GM12878 (cell line): ENCODE measurements around the gene YPEL2. TPM values are rescaled to one million over a fixed set of nuclear protein-coding genes. Genes with fewer than 3 reads are reported as not detected.

Source experiments
- ATAC-seq: fragments of 200-7000 bp; cut with Tn5 transposase; 3 replicates; pipeline ENCODE4 v1.9.1; 2020; ENCODE audit warnings: mild to moderate bottlenecking, moderate library complexity
- BruUV-seq: library from RNA; stranded (reverse); fragments of 400-500 nt; replicated peaks from 2 replicates; lab custom pipeline; 2021; lab: Mats Ljungman, UMichigan
- CTCF ChIA-PET: fragments of 300-600 bp; sonication (Branson Sonifier 250); formaldehyde crosslinking; extraction: SDS; loops from one replicate; lab custom pipeline; 2021; ENCODE audit warnings: inconsistent platforms; lab: Yijun Ruan, JAX
- POLR2A ChIA-PET: fragments of 350-600 bp; formaldehyde crosslinking; extraction: SDS; loops from one replicate; lab custom pipeline; 2021; ENCODE audit warnings: inconsistent platforms; lab: Charles Lee
- RAD21 ChIA-PET: fragments of 300-600 bp; sonication (Branson Sonifier 250); formaldehyde crosslinking; loops from one replicate; lab custom pipeline; 2023; ENCODE audit warnings: antibody characterized with exemption; ENCODE audit not compliant: unreplicated experiment; lab: Charles Lee
- SMC1A ChIA-PET: fragments of 300-600 bp; sonication (Branson Sonifier 250); formaldehyde crosslinking; loops from one replicate; lab custom pipeline; 2023; ENCODE audit not compliant: unreplicated experiment, uncharacterized antibody; lab: Charles Lee
- DNase-seq: peaks from one replicate; pipeline ENCODE4 v3.0.0-alpha.2; 2011; ENCODE audit warnings: low read depth, low spot score
- FAIRE-seq: peaks from 3 replicates; lab custom pipeline; 2011; peaks lifted over from hg19 to GRCh38; lab: Jason Lieb, UNC
- H2AFZ ChIP-seq: 2 replicates; pipeline ENCODE4 v1.6.0; 2011; ENCODE audit warnings: low read depth, low read length, control low read depth; ENCODE audit not compliant: control insufficient read depth
- H3K27ac ChIP-seq: 2 replicates; pipeline ENCODE4 v1.5.1; 2011; ENCODE audit warnings: control low read depth; ENCODE audit not compliant: control insufficient read depth, insufficient read depth
- H3K27me3 ChIP-seq, 2 experiments: replicated peaks in 1 of 2; 2 replicates each; pipeline versions ENCODE4 v1.6.0 to v1.6.1; 2011; ENCODE audit warnings: low read length in 1 of 2; ENCODE audit not compliant: control insufficient read depth in 2 of 2, insufficient read depth in 2 of 2
- H3K36me3 ChIP-seq, 2 experiments: 2 replicates each; pipeline ENCODE4 v1.5.1; 2011; ENCODE audit warnings: low read length in 1 of 2; ENCODE audit not compliant: control insufficient read depth in 2 of 2, insufficient read depth in 2 of 2
- H3K4me1 ChIP-seq: 2 replicates; pipeline ENCODE4 v1.6.1; 2011; ENCODE audit warnings: mild to moderate bottlenecking, low read length, moderate library complexity, mixed read lengths; ENCODE audit not compliant: control insufficient read depth, insufficient read depth
- H3K4me2 ChIP-seq: 2 replicates; pipeline ENCODE4 v1.6.0; 2011; ENCODE audit warnings: control low read depth; ENCODE audit not compliant: control insufficient read depth, insufficient read depth
- H3K4me3 ChIP-seq: fragments of 200-600 bp; sonication (generic); 2 replicates; pipeline ENCODE4 v1.5.1; 2016
- H3K79me2 ChIP-seq: 2 replicates; pipeline ENCODE4 v1.6.0; 2011; ENCODE audit warnings: low read length; ENCODE audit not compliant: control insufficient read depth, insufficient read depth
- H3K9ac ChIP-seq: 2 replicates; pipeline ENCODE4 v1.8.0; 2011; ENCODE audit warnings: low read length, control low read depth, mixed read lengths; ENCODE audit not compliant: control insufficient read depth, insufficient read depth
- H3K9me3 ChIP-seq: replicated peaks from 3 replicates; pipeline ENCODE4 v1.5.1; 2011; ENCODE audit warnings: mild to moderate bottlenecking, low read length; ENCODE audit not compliant: control insufficient read depth, insufficient read depth
- H4K20me1 ChIP-seq: 2 replicates; pipeline ENCODE4 v1.6.0; 2011; ENCODE audit not compliant: control insufficient read depth, insufficient read depth
- ASH2L ChIP-seq: fragments of 300-600, 200-600 bp; sonication (generic); IDR thresholded peaks from 2 replicates; pipeline ENCODE4 v1.6.1; 2017; ENCODE audit warnings: low read depth, mild to moderate bottlenecking, borderline replicate concordance
- ATF7 ChIP-seq: fragments of 450-650 bp; IDR thresholded peaks from 2 replicates; pipeline ENCODE4 v1.6.1; 2016; ENCODE audit warnings: low read depth, mild to moderate bottlenecking
- CTCF ChIP-seq, 3 experiments: IDR thresholded peaks in 2 of 3; conservative IDR thresholded peaks in 1 of 3; 2 replicates each; pipeline ENCODE4 v1.5.1; 2011; ENCODE audit warnings: low read depth in 3 of 3, low read length in 3 of 3, mild to moderate bottlenecking in 3 of 3, control low read depth in 2 of 3, moderate library complexity in 2 of 3, inconsistent platforms in 1 of 3, mixed read lengths in 1 of 3; ENCODE audit not compliant: control insufficient read depth in 2 of 3, insufficient read depth in 1 of 3; ENCODE audit errors: extremely low read depth in 1 of 3
- EED ChIP-seq: sonication (generic); IDR thresholded peaks from 2 replicates; pipeline ENCODE4 v1.6.1; 2016; ENCODE audit warnings: antibody characterized with exemption, low read depth
- FOS ChIP-seq: IDR thresholded peaks from 3 replicates; pipeline ENCODE4 v1.6.1; 2011; ENCODE audit warnings: borderline replicate concordance; ENCODE audit not compliant: insufficient read length; ENCODE audit errors: extremely low read depth
- GABPA ChIP-seq: IDR thresholded peaks from 2 replicates; pipeline ENCODE4 v1.6.1; 2014; ENCODE audit warnings: antibody characterized with exemption, low read depth, mild to moderate bottlenecking, inconsistent platforms
- HDGF ChIP-seq: fragments of 450-650 bp; IDR thresholded peaks from 2 replicates; pipeline ENCODE4 v1.6.1; 2016; ENCODE audit warnings: antibody characterized with exemption
- IKZF2 ChIP-seq, 2 experiments: fragments of 450-650 bp; IDR thresholded peaks; 2 replicates each; pipeline ENCODE4 v1.6.1; 2017; ENCODE audit warnings: mild to moderate bottlenecking in 2 of 2, moderate library complexity in 2 of 2
- MEF2A ChIP-seq: IDR thresholded peaks from 2 replicates; pipeline ENCODE4 v1.6.1; 2011; ENCODE audit warnings: low read depth, mild to moderate bottlenecking, low read length, moderate library complexity; ENCODE audit not compliant: insufficient read depth
- MTA3 ChIP-seq: IDR thresholded peaks from 2 replicates; pipeline ENCODE4 v1.6.1; 2012; ENCODE audit warnings: low read length, inconsistent platforms, borderline replicate concordance
- NKRF ChIP-seq: fragments of 450-650 bp; conservative IDR thresholded peaks from 2 replicates; pipeline ENCODE4 v1.6.1; 2017; ENCODE audit warnings: mild to moderate bottlenecking, moderate library complexity
- NR2C1 ChIP-seq: fragments of 450-650 bp; IDR thresholded peaks from 2 replicates; pipeline ENCODE4 v1.6.1; 2017; ENCODE audit warnings: antibody characterized with exemption, mild to moderate bottlenecking, moderate library complexity
- SREBF2 ChIP-seq: IDR thresholded peaks from 2 replicates; pipeline ENCODE4 v1.6.1; 2012; ENCODE audit warnings: mild to moderate bottlenecking, low read length
- STAT1 ChIP-seq: fragments of 450-650 bp; conservative IDR thresholded peaks from 2 replicates; pipeline ENCODE4 v1.6.1; 2014; ENCODE audit warnings: antibody characterized with exemption, mild to moderate bottlenecking
- ZBTB11 ChIP-seq: fragments of 450-650 bp; formaldehyde crosslinking; IDR thresholded peaks from 2 replicates; pipeline ENCODE4 v1.5.0; 2022; ENCODE audit warnings: mild to moderate bottlenecking, missing genetic modification characterization
- ZNF24 ChIP-seq: fragments of 450-650 bp; IDR thresholded peaks from 2 replicates; pipeline ENCODE4 v1.6.1; 2017; ENCODE audit warnings: antibody characterized with exemption, mild to moderate bottlenecking
- WGBS: methylation state at CpG from one replicate; pipeline ENCODE4 v1.1.6; 2016; ENCODE audit warnings: low lambda C conversion rate; ENCODE audit not compliant: insufficient replicate concordance, insufficient coverage; ENCODE audit errors: missing lambda C conversion rate; 5-methylcytosine and 5-hydroxymethylcytosine counted together
- in situ Hi-C: fragments of 300-500 bp; cut with MboI; formaldehyde crosslinking; loops from 9 replicates; pipeline ENCODE4 v1.14.3; 2018; ENCODE audit warnings: mixed read lengths
- intact Hi-C: fragments of 100-400 bp; cut with micrococcal nuclease; formaldehyde crosslinking; loops from one replicate; pipeline ENCODE4 v1.14.2; 2022; ENCODE audit not compliant: unreplicated experiment
- polyA plus RNA-seq, 11 experiments: library from polyadenylated mRNA; depleted of rRNA in 4 of 11; unstranded in 6 of 11; stranded (reverse) in 5 of 11; fragments of >200 nt; fragmentation: Nextera tagmentation in 4 of 11; fragmentation: Illumina TruSeq in 1 of 11; extraction: Ambion mirVana in 4 of 11; extraction: Trizol in 1 of 11; gene quantifications; 1 replicate in 1 of 11; 2 replicates in 10 of 11; pipeline versions ENCODE4 v1.2.1 to v1.2.3, GENCODE V29; 2011 to 2016; ENCODE audit warnings: inconsistent platforms in 2 of 11, missing spikeins in 2 of 11, low read depth in 1 of 11
- total RNA-seq, 4 experiments: library from RNA; depleted of rRNA in 3 of 4; stranded (reverse); fragments of >200 nt in 3 of 4; fragmentation: Illumina TruSeq in 1 of 4; extraction: Trizol in 1 of 4; gene quantifications; 2 replicates each; pipeline versions ENCODE4 v1.2.1 to v1.2.3, GENCODE V29; 2013 to 2021

Gene YPEL2
- total and polyA plus RNA-seq, 10 of the 15 experiments (the other 5 are each of a cell fraction or from before 2014, with no cell fraction given) = 0.11 to 8.1 (median 0.48) TPM

- TF ChIP-seq ZBTB11 (no peak), NKRF (no peak), ATF7 (no peak), MEF2A (no peak), HDGF (no peak), IKZF2 (IDR thresholded peaks at IDR 0.05) (no peak), NR2C1 (no peak)
Measured at GRCh38 chr17:59417452-59417851, 86.0 kb downstream of the YPEL2 start (continued).

GRCh38 chr17:59418732-59419166, 87.3 kb downstream of the YPEL2 start:
- WGBS = 24% methylated on average over 4 of the region's 4 CpGs
- FAIRE-seq (no peak), DNase-seq (no peak), ATAC-seq (no peak)
- TF ChIP-seq MTA3 = no peak
- no peak for TF ChIP-seq STAT1
- TF ChIP-seq SREBF2 = no peak
- TF ChIP-seq FOS = no peak
- TF ChIP-seq CTCF (IDR thresholded peaks at IDR 0.05 in 2 of 3, conservative IDR thresholded peaks at IDR 0.05 in 1 of 3; ENCODE audit: control insufficient read depth in 2 of 3, extremely low read depth in 1 of 3, insufficient read depth in 1 of 3, low read depth in 3 of 3, low read length in 3 of 3) = no peak
- TF ChIP-seq ASH2L = no peak
- TF ChIP-seq ZNF24 = no peak
- TF ChIP-seq GABPA = no peak
- no peak for TF ChIP-seq EED
- Histone ChIP-seq H3K4me2 (no peak overlapping the region), H3K4me3 (no peak overlapping the region), H2AFZ (no peak overlapping the region), H3K27me3 (no peaks in the 10 kb centered on the region), H3K9me3 (no peaks in the 10 kb centered on the region; the same call in 2 of the 3 replicates), H3K36me3 (no peaks in the 10 kb centered on the region), H3K79me2 (no peaks in the 10 kb centered on the region), H3K4me1 (no peaks in the 10 kb centered on the region; the same call in 1 of the 2 replicates), H3K9ac (no peak overlapping the region), H3K27ac (no peak overlapping the region), H4K20me1 (no peaks in the 10 kb centered on the region)
- no TSS peak for BruUV-seq
- CTCF ChIA-PET = no interaction called here
- SMC1A ChIA-PET = interaction anchor here (0.7 to 1.1 kb wide), 2 partner anchors 9 to 23 kb away, joined by 3 read pairs; no protein-coding TSS in a partner anchor
- RAD21 ChIA-PET = no interaction called here
- in situ Hi-C loops = no loop called here
- POLR2A ChIA-PET = interaction anchor here (0.5 kb wide), 1 partner anchor 89 kb away, joined by 5 read pairs; no protein-coding TSS in a partner anchor
- intact Hi-C loops = no loop called here
